ENCODE results near the gene GRK1. TPM values are rescaled to one million over a fixed set of nuclear protein-coding genes. Genes with fewer than 3 reads are reported as not detected.

The GRK1 gene
- total RNA-seq, 1 experiment from 2014 or later: not detected

DNA sequence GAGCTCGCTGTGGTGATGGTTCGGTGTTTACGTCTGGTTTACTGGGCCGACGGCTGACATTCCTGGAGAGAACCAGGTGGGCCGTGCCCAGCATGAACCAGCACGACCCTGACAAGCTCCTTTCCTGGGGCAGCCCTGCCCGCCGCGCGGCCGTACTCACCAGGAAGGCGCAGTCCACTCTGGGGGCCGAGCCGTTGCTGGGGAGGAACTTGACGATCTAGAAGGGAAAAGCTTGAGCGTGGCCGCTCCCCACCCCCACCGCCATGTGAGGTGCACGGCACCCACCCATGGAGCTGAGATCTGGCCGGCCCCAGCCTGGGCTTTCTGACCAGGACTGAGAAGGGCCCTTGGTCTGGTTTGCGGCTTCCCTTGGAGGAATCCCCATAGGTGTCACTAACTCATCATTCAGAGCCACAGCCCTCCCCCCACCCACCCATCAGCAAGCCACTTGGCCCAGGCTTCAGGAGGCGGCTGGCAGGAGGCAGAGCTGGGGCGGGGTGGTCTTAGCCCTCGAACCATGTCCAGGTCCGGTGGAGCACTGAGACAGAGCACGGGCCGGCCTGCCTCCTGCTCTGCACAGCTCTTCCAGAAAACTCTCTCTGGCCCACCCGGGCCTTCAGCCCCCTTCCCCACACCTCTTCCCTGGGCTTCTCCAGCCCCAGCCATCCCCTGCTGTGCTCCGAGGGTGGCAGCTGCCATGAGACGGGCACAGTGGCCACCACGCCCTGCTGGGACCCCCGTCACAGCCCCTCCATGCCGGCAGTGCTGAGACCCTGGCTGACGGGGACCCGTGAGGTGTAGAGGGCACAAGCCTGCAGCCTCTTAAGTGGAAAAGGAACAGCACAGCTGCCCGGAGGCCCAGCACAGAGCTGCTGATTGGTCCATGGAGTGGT lies 15.3 kb upstream of the GRK1 start:
- no peaks in the 10 kb centered on the region for H3K27me3 ChIP-seq (ENCODE audit: insufficient read depth, low read depth)
- no peak overlapping the region for H3K27ac ChIP-seq
- no peak for DNase-seq
- H3K79me2 ChIP-seq (ENCODE audit: low read depth): no peaks in the 10 kb centered on the region
- POLR2A ChIA-PET (ENCODE audit: unreplicated experiment): no interaction called here
- intact Hi-C loops (cut with micrococcal nuclease; ENCODE audit: unreplicated experiment): no loop called here
- H3K9me3 ChIP-seq (ENCODE audit: insufficient read depth, low read depth): no peaks in the 10 kb centered on the region
- H4K20me1 ChIP-seq (ENCODE audit: insufficient read depth): no peaks in the 10 kb centered on the region
- no TSS peak for BruUV-seq (replicated peaks)
- H3K4me3 ChIP-seq: no peak overlapping the region
- no peak overlapping the region for H2AFZ ChIP-seq
- H3K4me1 ChIP-seq (replicated peaks; ENCODE audit: insufficient read depth): no peaks in the 10 kb centered on the region
- H3K36me3 ChIP-seq (ENCODE audit: low read depth): no peaks in the 10 kb centered on the region
- TF ChIP-seq EZH2 (IDR thresholded peaks at IDR 0.05; ENCODE audit: low read depth): no peak
- TF ChIP-seq, protein P1, sequence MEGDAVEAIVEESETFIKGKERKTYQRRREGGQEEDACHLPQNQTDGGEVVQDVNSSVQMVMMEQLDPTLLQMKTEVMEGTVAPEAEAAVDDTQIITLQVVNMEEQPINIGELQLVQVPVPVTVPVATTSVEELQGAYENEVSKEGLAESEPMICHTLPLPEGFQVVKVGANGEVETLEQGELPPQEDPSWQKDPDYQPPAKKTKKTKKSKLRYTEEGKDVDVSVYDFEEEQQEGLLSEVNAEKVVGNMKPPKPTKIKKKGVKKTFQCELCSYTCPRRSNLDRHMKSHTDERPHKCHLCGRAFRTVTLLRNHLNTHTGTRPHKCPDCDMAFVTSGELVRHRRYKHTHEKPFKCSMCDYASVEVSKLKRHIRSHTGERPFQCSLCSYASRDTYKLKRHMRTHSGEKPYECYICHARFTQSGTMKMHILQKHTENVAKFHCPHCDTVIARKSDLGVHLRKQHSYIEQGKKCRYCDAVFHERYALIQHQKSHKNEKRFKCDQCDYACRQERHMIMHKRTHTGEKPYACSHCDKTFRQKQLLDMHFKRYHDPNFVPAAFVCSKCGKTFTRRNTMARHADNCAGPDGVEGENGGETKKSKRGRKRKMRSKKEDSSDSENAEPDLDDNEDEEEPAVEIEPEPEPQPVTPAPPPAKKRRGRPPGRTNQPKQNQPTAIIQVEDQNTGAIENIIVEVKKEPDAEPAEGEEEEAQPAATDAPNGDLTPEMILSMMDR (conservative IDR thresholded peaks at IDR 0.05): no peak
- H3F3A ChIP-seq (ENCODE audit: insufficient read depth, low read depth): peaks cover 14% of the 10 kb centered on the region; the same call in 1 of the 2 replicates
- CTCF ChIA-PET: interaction anchor here (0.6 kb wide), 1 partner anchor 408 kb away, joined by 7 read pairs; no protein-coding TSS in a partner anchor
- H3K4me2 ChIP-seq: no peak overlapping the region
- H3K9me2 ChIP-seq (ENCODE audit: insufficient read depth): no peaks in the 10 kb centered on the region

DNA sequence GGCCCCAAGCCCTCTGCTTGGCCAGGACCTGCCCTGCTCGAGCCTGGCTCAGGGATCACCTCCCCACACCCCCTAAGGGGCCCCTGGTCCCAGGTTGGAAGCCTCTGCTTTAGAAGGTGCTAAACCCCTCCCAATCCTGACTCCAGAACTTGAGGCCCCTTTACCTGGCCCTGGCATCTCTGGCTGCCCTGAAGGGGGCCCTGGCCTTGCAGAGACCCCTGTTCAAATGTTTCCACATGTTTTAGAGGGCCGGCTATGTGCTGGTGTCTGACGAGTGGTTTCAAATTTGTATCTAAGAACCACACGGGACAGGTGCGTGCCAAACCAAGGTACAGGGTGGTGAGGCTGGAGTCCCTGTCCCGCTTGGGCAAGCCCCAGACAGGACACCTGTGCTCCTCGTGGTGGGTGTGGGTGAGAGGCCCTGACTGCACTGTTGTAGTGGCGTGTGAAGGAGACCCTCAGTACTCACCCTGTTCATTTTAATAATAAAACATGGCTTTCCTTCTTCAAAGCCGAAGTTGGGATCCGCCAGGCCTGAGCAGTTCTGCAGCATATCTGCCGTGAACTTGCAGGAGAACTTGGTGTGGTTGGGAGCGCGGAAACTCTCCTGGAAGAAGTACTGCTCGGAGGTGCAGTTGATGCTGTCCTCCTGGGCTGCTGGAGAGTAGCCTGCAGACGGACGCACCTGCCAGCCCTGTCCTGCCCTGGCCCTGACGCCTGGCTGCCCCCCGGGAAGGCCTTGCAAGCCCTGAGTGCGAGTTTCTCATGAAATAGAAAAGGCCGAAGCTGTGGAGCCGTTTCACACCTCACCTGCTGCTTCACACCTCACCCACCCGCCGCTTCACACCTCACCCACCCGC lies 14.4 kb upstream of the GRK1 start:
- H3F3A ChIP-seq (ENCODE audit: insufficient read depth, low read depth): peaks cover 6% of the 10 kb centered on the region; the same call in 1 of the 2 replicates
- H3K4me2 ChIP-seq: no peak overlapping the region
- no peaks in the 10 kb centered on the region for H3K4me1 ChIP-seq (replicated peaks; ENCODE audit: insufficient read depth)
- ChIA-PET CTCF (interaction anchor here (0.6 kb wide), 1 partner anchor 409 kb away, joined by 7 read pairs; no protein-coding TSS in a partner anchor), POLR2A (ENCODE audit: unreplicated experiment) (no interaction called here)
- no peaks in the 10 kb centered on the region for H3K27me3 ChIP-seq (ENCODE audit: insufficient read depth, low read depth)
- intact Hi-C loops (cut with micrococcal nuclease; ENCODE audit: unreplicated experiment): no loop called here
- BruUV-seq (replicated peaks): no TSS peak
- no peak overlapping the region for H3K27ac ChIP-seq
- no peak for DNase-seq
- H3K36me3 ChIP-seq (ENCODE audit: low read depth): no peaks in the 10 kb centered on the region
- H4K20me1 ChIP-seq (ENCODE audit: insufficient read depth): no peaks in the 10 kb centered on the region
- TF ChIP-seq, protein P1 (conservative IDR thresholded peaks at IDR 0.05): no peak
- TF ChIP-seq EZH2 (IDR thresholded peaks at IDR 0.05; ENCODE audit: low read depth): no peak
- no peaks in the 10 kb centered on the region for H3K9me3 ChIP-seq (ENCODE audit: insufficient read depth, low read depth)
- no peak overlapping the region for H2AFZ ChIP-seq
- H3K4me3 ChIP-seq: no peak overlapping the region
- H3K9me2 ChIP-seq (ENCODE audit: insufficient read depth): no peaks in the 10 kb centered on the region
- no peaks in the 10 kb centered on the region for H3K79me2 ChIP-seq (ENCODE audit: low read depth)

DNA sequence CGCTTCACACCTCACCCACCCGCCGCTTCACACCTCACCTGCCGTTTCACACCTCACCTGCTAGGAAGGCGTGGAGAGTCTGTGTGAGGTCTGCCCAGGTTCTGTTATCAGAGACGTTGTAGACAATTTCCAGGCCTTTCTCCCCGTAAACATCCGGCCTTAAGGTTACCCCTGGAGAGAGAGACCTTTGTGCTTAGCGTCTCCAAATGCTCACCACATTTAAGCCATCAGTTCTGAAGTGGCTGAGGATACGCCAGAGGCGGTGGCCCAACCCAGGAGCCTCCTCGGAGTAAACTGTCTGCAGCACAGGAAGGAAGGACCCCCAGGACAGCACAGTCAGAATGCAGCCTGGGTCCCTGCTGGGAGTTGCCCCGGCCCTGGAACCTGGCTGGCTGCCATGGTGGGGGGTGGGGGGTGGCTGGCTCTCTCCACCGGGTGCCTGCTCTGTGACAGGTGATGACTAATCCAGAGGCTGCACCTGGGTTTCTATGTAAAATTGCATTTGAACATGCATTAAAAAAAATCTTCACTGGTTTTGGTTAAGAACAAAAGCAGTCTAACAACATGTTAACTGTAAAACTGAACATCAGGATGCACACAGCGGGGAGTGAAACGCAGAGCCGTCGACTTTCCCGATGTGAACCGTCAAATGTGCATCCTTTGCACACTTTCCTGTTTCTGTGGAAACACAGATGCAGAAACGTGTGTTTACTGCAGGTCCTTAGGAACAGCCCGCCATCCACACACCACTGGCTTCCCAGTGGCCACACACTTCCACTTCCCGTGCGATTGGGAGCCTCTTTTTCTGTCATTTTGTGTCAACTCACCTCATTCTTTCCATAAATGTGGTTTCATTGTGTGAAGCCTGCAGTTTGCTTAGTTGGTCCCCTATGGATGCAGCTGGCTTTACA lies 13.5 kb upstream of the GRK1 start:
- Histone ChIP-seq H3K27me3 (ENCODE audit: insufficient read depth, low read depth) (0 out of 2 replicates have a peak, but pooled peaks cover 2% of the 10 kb centered on the region), H3K4me1 (replicated peaks; ENCODE audit: insufficient read depth) (no peaks in the 10 kb centered on the region), H3K79me2 (ENCODE audit: low read depth) (no peaks in the 10 kb centered on the region), H3K27ac (no peak overlapping the region), H3K36me3 (ENCODE audit: low read depth) (no peaks in the 10 kb centered on the region), H3K4me2 (no peak overlapping the region), H3K4me3 (no peak overlapping the region), H3K9me2 (ENCODE audit: insufficient read depth) (no peaks in the 10 kb centered on the region), H2AFZ (no peak overlapping the region), H3F3A (ENCODE audit: insufficient read depth, low read depth) (no peaks in the 10 kb centered on the region), H4K20me1 (ENCODE audit: insufficient read depth) (no peaks in the 10 kb centered on the region), H3K9me3 (ENCODE audit: insufficient read depth, low read depth) (no peaks in the 10 kb centered on the region)
- ChIA-PET POLR2A (ENCODE audit: unreplicated experiment) (no interaction called here), CTCF (no interaction called here)
- TF ChIP-seq, protein P1 (conservative IDR thresholded peaks at IDR 0.05): no peak
- no peak for TF ChIP-seq EZH2 (IDR thresholded peaks at IDR 0.05; ENCODE audit: low read depth)
- no peak for DNase-seq
- no TSS peak for BruUV-seq (replicated peaks)
- intact Hi-C loops (cut with micrococcal nuclease; ENCODE audit: unreplicated experiment): no loop called here
